VCaP (cell line): ENCODE measurements around the gene HTRA1.
A peak's percentile ranks its signal among the peaks of the same experiment; 100 is the strongest.

Experiments used
- H3K27ac ChIP-seq: fragments of 450-650 bp; 2 replicates; pipeline ENCODE4 v1.5.1; 2017
- CTCF ChIP-seq: fragments of 450-650 bp; conservative IDR thresholded peaks from 2 replicates; pipeline ENCODE4 v1.5.1; 2017; ENCODE audit warnings: mild to moderate bottlenecking, moderate library complexity

The HTRA1 gene

GRCh38 chr10:122499491-122499941, 38.2 kb downstream of the HTRA1 start:
- TF ChIP-seq CTCF, result no peak
- H3K27ac ChIP-seq, result no peak overlapping the region

DNA sequence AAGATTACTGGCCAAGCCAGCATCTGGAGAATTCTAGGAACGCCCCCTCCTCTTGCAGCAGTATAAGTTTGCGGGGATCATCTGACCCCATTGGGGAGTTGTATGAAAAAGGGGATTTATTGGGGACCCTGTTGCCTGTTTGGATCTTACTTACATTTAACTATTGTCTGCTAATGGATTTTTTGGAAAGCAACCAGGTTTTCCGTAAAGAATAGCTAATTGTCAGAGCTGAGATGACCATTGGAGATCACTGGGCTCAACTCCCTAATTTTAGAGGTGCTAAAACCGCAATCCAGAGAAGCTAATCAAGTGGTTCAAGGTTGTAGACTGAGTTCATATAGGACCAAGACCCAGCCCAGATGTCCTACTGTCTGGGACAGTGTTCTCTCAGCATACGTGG, 38.8 kb downstream of the HTRA1 start:
- H3K27ac ChIP-seq, result no peak overlapping the region
- TF ChIP-seq CTCF, result no peak

DNA sequence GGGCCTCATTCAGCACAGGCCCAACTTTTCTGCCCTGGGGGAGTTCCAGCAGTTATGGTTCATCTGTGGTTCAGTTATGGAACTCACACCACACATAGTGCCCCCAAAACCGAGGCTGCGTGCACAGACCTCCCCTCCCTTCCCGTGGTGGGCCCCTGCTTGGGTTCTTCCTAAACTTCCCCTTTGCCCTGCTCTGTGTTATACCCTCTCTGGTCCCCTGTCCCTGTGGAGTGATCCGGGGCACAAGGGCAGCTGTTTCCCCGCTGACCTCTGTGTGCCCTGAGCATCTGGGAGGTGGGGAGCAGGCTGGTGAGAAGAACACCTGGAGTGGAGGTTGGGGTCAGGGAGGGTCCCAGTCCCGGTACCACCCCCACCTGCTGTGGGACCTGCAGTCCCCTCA, 39.4 kb downstream of the HTRA1 start:
- no peak overlapping the region for H3K27ac ChIP-seq
- TF ChIP-seq CTCF, result no peak

DNA sequence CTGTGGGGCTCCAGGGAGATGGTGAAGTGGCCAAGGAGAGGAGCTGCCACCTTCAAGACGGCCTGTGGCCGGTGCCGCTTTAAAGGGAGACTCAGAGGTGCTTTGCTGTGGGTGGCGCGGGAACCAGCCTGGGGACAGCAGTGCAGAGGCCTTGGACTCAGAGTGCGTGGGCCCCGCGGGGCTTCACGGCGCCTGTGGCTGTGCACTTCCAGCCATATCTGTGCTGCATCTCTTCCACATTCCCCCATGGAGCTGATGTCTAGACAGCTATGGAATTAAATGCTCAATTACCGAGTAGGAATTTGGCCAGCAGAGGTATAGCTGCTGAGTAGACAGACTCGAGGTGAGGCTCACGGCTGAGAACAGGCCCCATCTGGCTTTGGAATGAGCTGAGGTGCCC, 41.7 kb downstream of the HTRA1 start:
- no peak overlapping the region for H3K27ac ChIP-seq
- no peak for TF ChIP-seq CTCF

DNA sequence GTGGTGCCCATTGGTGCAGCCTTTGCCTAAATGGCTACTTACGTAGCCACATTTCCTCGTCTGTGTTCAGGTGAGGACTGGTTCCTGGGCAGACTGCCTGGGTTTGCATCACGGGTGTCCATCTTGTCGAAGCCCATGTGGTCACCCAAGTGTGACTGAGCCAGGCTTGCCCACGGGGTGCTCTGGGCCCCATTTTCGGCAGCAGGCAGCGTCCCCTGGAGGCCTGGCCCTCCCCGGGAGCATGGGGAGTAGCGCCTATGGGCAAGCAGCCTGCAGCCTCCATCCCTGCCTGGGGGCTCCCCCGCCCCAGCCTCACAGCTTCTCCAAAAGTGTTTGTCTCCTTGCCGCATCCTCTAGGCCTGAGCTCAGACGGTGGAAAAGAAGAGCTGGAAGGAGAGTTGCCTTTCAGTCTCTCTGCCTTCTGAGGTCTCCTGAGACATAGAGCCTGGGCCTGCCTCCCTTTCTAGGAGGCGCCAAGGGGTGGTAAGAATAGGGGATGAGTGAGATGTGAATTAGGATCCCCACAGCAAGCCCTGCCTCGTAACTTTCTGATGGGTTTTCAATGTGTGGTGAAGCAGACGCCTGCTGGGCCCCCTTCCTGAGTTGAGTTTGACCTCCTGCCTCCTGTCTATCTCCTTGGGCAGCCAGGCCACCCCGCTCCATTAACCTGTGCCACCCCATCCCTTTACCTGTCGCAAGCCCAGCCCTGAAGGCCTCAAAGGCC, 42.7 kb downstream of the HTRA1 start:
- no peak for TF ChIP-seq CTCF
- H3K27ac ChIP-seq, result peak overlapping the region; percentile 13; the same call in 1 of the 2 replicates

GRCh38 chr10:122504610-122504950, 43.2 kb downstream of the HTRA1 start:
- H3K27ac ChIP-seq, result peak overlapping the region; percentile 13; the same call in 1 of the 2 replicates
- TF ChIP-seq CTCF, result no peak

GRCh38 chr10:122505011-122505410, 43.7 kb downstream of the HTRA1 start:
- H3K27ac ChIP-seq, result no peak overlapping the region; the same call in 1 of the 2 replicates
- TF ChIP-seq CTCF, result no peak
